WERI-Rb-1 (cell line): ENCODE results near the gene ASIC3.

ENCODE experiments used
- DNase-seq: peaks from one replicate; pipeline ENCODE4 v3.0.0-alpha.2; 2020
- H3K27ac ChIP-seq: fragments of 250-450 bp; sonication (Bioruptor Pico); 2 replicates; pipeline ENCODE4 v1.5.1; 2020; ENCODE audit warnings: mild to moderate bottlenecking, moderate library complexity
- H3K27me3 ChIP-seq: fragments of 250-450 bp; sonication (Bioruptor Pico); 2 replicates; pipeline ENCODE4 v1.5.1; 2021; ENCODE audit warnings: mild to moderate bottlenecking, low read depth, moderate library complexity; ENCODE audit not compliant: insufficient read depth, severe bottlenecking
- H3K36me3 ChIP-seq: fragments of 250-450 bp; sonication (Bioruptor Pico); 2 replicates; pipeline ENCODE4 v1.5.1; 2020; ENCODE audit warnings: mild to moderate bottlenecking, moderate library complexity
- H3K4me3 ChIP-seq: 2 replicates; pipeline ENCODE4 v1.5.1; 2011; ENCODE audit warnings: low read depth, mild to moderate bottlenecking, control low read depth, low read length
- H3K9me3 ChIP-seq: fragments of 250-450 bp; sonication (Bioruptor Pico); 2 replicates; pipeline ENCODE4 v1.5.1; 2021; ENCODE audit warnings: mild to moderate bottlenecking, moderate library complexity; ENCODE audit not compliant: severe bottlenecking
- TF ChIP-seq, protein P1 (sequence below): IDR thresholded peaks from 2 replicates; pipeline ENCODE4 v1.5.1; 2011; ENCODE audit warnings: low read depth, mild to moderate bottlenecking, control low read depth, inconsistent platforms, low read length

ASIC3 gene

DNA sequence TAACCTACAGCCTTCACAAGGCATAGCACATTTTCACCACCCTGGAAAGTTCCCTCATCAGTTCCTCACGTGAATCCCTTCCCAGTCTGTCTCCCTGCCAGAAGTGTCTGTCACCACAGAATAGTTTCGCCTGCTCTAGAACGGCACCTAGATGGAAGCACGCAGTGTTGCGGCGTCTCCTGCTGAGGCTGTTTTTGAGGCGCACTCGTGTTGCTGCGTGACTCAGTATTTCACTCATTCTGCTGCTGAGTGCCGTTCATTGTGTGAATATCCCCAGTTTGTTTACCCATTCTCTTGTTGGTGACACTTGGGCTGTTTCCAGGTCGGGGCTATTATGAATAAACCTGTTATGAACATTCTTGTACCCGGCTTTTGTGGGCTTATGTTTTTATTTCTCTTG is 44.8 kb upstream of the ASIC3 start:
- no peak for DNase-seq
- Histone ChIP-seq H3K4me3 (no peak overlapping the region), H3K27ac (no peak overlapping the region), H3K36me3 (no peaks in the 10 kb centered on the region), H3K9me3 (no peaks in the 10 kb centered on the region), H3K27me3 (no peaks in the 10 kb centered on the region)
- TF ChIP-seq, protein P1, sequence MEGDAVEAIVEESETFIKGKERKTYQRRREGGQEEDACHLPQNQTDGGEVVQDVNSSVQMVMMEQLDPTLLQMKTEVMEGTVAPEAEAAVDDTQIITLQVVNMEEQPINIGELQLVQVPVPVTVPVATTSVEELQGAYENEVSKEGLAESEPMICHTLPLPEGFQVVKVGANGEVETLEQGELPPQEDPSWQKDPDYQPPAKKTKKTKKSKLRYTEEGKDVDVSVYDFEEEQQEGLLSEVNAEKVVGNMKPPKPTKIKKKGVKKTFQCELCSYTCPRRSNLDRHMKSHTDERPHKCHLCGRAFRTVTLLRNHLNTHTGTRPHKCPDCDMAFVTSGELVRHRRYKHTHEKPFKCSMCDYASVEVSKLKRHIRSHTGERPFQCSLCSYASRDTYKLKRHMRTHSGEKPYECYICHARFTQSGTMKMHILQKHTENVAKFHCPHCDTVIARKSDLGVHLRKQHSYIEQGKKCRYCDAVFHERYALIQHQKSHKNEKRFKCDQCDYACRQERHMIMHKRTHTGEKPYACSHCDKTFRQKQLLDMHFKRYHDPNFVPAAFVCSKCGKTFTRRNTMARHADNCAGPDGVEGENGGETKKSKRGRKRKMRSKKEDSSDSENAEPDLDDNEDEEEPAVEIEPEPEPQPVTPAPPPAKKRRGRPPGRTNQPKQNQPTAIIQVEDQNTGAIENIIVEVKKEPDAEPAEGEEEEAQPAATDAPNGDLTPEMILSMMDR: no peak

DNA sequence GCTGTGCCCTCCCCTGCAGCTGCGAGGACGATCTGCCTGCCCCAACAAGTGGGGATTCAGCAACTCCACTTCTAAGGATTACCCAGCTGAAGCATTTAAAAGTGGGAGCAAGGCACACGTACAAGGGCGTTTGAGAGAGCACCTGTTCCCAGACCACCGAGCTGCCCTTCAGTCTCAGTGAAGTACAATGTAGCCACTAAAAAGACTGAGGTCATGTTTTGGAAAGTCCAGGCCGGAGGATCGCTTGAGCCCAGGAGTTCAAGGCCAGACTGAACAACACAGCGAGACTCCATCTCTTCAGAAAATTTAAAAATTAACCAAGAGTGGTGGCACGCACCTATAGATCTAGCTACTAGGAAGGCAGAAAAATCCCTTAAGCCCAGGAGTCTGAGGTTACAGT is 42.8 kb upstream of the ASIC3 start:
- no peaks in the 10 kb centered on the region for H3K36me3 ChIP-seq
- no peak overlapping the region for H3K27ac ChIP-seq
- H3K4me3 ChIP-seq: no peak overlapping the region
- TF ChIP-seq, protein P1: no peak
- DNase-seq: no peak
- H3K9me3 ChIP-seq: no peaks in the 10 kb centered on the region
- no peaks in the 10 kb centered on the region for H3K27me3 ChIP-seq

DNA sequence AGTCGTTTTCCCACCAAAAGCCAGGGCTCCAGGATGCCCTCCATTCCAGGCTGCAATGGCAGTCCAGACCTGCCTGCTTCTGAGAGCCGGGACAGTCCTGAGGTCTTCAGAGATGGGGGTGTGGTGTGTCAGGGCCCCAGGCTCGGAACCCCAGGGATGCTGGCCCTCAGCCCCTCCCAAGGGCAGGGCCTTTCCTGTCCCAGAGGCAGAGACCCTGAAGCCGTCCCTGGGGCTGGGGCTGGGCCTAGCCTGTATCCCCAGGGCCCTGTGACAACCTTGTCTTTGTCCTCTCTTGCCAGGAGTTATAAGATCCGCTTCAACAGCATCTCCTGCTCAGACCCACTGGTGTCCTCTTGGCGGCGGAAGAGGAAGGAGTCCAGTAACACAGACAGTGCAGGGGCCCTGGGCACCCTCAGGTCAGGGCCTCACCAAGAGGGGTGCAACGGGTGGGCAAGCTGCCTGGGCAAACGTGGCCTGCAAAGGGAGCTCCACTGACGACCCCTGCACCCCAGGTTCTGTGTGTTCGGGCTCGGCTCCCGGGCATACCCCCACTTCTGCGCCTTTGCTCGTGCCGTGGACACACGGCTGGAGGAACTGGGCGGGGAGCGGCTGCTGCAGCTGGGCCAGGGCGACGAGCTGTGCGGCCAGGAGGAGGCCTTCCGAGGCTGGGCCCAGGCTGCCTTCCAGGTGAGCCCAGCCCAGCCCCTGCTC is 41.6 kb upstream of the ASIC3 start:
- Histone ChIP-seq H3K27ac (no peak overlapping the region), H3K36me3 (no peaks in the 10 kb centered on the region), H3K27me3 (no peaks in the 10 kb centered on the region), H3K4me3 (no peak overlapping the region), H3K9me3 (no peaks in the 10 kb centered on the region)
- TF ChIP-seq, protein P1: no peak
- no peak for DNase-seq

DNA sequence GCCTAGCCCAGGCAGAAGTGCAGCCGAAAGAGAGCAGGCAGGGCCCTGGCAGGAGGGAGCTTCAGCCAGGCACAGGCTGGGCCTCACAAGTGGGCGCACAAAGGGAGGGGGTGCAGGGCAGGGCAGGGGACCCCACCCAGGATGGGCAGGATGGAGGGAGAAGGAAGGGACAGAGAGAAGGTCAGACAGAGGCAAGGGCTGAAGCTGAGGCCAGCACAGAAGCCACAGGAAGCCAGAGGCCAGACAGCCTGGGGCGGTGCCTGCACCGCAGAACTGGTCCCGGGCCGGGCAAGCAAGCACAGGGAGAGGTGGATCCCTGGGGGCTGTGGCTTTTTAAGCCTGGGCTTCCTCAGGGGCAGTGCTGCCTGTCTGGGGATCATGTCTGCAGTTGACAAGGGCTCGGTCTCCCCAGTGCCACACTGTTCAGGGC is 40.8 kb upstream of the ASIC3 start:
- no peak overlapping the region for H3K4me3 ChIP-seq
- no peaks in the 10 kb centered on the region for H3K36me3 ChIP-seq
- H3K9me3 ChIP-seq: no peaks in the 10 kb centered on the region
- TF ChIP-seq, protein P1: no peak
- no peak overlapping the region for H3K27ac ChIP-seq
- H3K27me3 ChIP-seq: no peaks in the 10 kb centered on the region
- DNase-seq: no peak

DNA sequence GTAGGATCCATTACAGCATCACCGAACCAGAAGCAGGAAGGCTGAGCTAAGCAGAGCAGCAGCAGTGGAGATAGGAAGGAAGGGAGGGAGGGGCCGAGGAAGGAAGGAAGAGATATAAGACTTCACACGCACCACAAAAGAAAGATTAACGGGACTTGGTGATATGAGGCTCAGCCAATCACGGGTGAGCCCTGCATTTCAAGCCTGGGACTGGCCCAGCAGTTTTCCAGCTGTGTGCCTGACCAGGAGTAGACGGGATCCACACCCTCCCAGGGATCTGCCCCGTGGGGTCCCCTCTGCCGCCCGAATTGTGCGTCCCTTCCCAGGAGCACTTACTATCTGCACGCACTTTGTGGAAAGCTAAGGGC is 40.2 kb upstream of the ASIC3 start:
- no peaks in the 10 kb centered on the region for H3K9me3 ChIP-seq
- no peak overlapping the region for H3K4me3 ChIP-seq
- H3K27me3 ChIP-seq: no peaks in the 10 kb centered on the region
- H3K27ac ChIP-seq: no peak overlapping the region
- DNase-seq: no peak
- TF ChIP-seq, protein P1: no peak
- no peaks in the 10 kb centered on the region for H3K36me3 ChIP-seq
